Measurements from ENCODE around the gene PIK3IP1. TPM values are rescaled to one million over a fixed set of nuclear protein-coding genes. Genes with fewer than 3 reads are reported as not detected.
"Not testable (repeated sequence)": the region's sequence is repeated elsewhere in the genome, so short reads cannot be mapped to it uniquely, and the experiment has no call there.

Gene PIK3IP1
- total RNA-seq, 1 donor from 2014 or later, result 16.4 TPM

GRCh38 chr22:31241936-31242335, 50.4 kb downstream of the PIK3IP1 start:
- intact Hi-C loops (cut with DNase I), result no loop called here
- Histone ChIP-seq H3K4me3 (no peak overlapping the region), H3K9me3 (no peaks in the 10 kb centered on the region), H3K36me3 (no peaks in the 10 kb centered on the region), H3K27me3 (no peaks in the 10 kb centered on the region), H3K4me1 (peaks cover 8 to 18% of the 10 kb centered on the region in 2 donors), H3K27ac (peak overlapping the region in 1 of 2 donors; percentile 10)
- TF ChIP-seq CTCF (IDR thresholded peaks at IDR 0.05), result no peak
- DNase-seq (ENCODE audit: low spot score in 2 of 2), result no peak

- Histone ChIP-seq H3K36me3 (no peaks in the 10 kb centered on the region), H3K9me3 (no peaks in the 10 kb centered on the region), H3K27ac (no peak overlapping the region), H3K4me3 (no peak overlapping the region), H3K4me1 (peaks cover 8 to 18% of the 10 kb centered on the region in 2 donors), H3K27me3 (no peaks in the 10 kb centered on the region)
- DNase-seq (ENCODE audit: low spot score in 2 of 2), result no peak
- no peak for TF ChIP-seq CTCF (IDR thresholded peaks at IDR 0.05)
- intact Hi-C loops (cut with DNase I), result no loop called here
These were observed 51.1 kb downstream of the PIK3IP1 start for GRCh38 chr22:31241200-31241599.

GRCh38 chr22:31239771-31240370, 52.4 kb downstream of the PIK3IP1 start:
- no peak for TF ChIP-seq CTCF (IDR thresholded peaks at IDR 0.05)
- no peak overlapping the region for H3K27ac ChIP-seq
- no peaks in the 10 kb centered on the region for H3K27me3 ChIP-seq
- no peak for DNase-seq (ENCODE audit: low spot score in 2 of 2)
- no peaks in the 10 kb centered on the region for H3K9me3 ChIP-seq
- intact Hi-C loops (cut with DNase I), result no loop called here
- no peak overlapping the region for H3K4me3 ChIP-seq
- peaks cover 4 to 17% of the 10 kb centered on the region in 2 donors for H3K4me1 ChIP-seq
- H3K36me3 ChIP-seq, result no peaks in the 10 kb centered on the region

GRCh38 chr22:31238057-31238456, 54.2 kb downstream of the PIK3IP1 start:
- Histone ChIP-seq H3K27ac (no peak overlapping the region), H3K4me1 (peaks cover 0 to 6% of the 10 kb centered on the region in 2 donors), H3K36me3 (peaks cover 0 to 3% of the 10 kb centered on the region in 2 donors), H3K9me3 (no peaks in the 10 kb centered on the region), H3K4me3 (no peak overlapping the region), H3K27me3 (no peaks in the 10 kb centered on the region)
- intact Hi-C loops (cut with DNase I), result no loop called here
- no peak for TF ChIP-seq CTCF (IDR thresholded peaks at IDR 0.05)
- no peak for DNase-seq (ENCODE audit: low spot score in 2 of 2)

- H3K9me3 ChIP-seq; intact Hi-C loops (cut with DNase I); H3K27me3 ChIP-seq; H3K27ac ChIP-seq; DNase-seq (ENCODE audit: low spot score in 2 of 2); H3K4me1 ChIP-seq; H3K4me3 ChIP-seq; H3K36me3 ChIP-seq: not testable (repeated sequence)
These were observed 56.2 kb downstream of the PIK3IP1 start for GRCh38 chr22:31236044-31236443.

GRCh38 chr22:31235081-31235480, 57.2 kb downstream of the PIK3IP1 start:
- no peak for TF ChIP-seq CTCF (IDR thresholded peaks at IDR 0.05)
- no peak overlapping the region for H3K4me3 ChIP-seq
- intact Hi-C loops (cut with DNase I), result no loop called here
- no peak overlapping the region for H3K27ac ChIP-seq
- no peaks in the 10 kb centered on the region for H3K9me3 ChIP-seq
- H3K4me1 ChIP-seq, result peaks cover 0 to 8% of the 10 kb centered on the region in 2 donors
- H3K27me3 ChIP-seq, result no peaks in the 10 kb centered on the region
- no peak for DNase-seq (ENCODE audit: low spot score in 2 of 2)
- H3K36me3 ChIP-seq, result peaks cover 0 to 3% of the 10 kb centered on the region in 2 donors
